H1 (cell line): ENCODE measurements around the gene FARS2.

ENCODE experiments used
- CTCF ChIP-seq, 3 experiments: IDR thresholded peaks; 1 replicate in 2 of 3; 2 replicates in 1 of 3; pipeline versions ENCODE4 v1.5.1 to v1.6.1; 2011; ENCODE audit warnings: low read length in 3 of 3, mild to moderate bottlenecking in 3 of 3, inconsistent platforms in 2 of 3, low read depth in 1 of 3, moderate library complexity in 1 of 3; ENCODE audit not compliant: insufficient read depth in 1 of 3; ENCODE audit errors: control extremely low read depth in 1 of 3
- GTF2F1 ChIP-seq: IDR thresholded peaks from 2 replicates; pipeline ENCODE4 v1.6.1; 2012; ENCODE audit warnings: low read depth, low read length, improper control_type of control experiment, borderline replicate concordance
- JUND ChIP-seq: IDR thresholded peaks from 2 replicates; pipeline ENCODE4 v1.6.1; 2011; ENCODE audit warnings: mild to moderate bottlenecking, improper control_type of control experiment, low read length
- ZNF274 ChIP-seq: IDR thresholded peaks from 2 replicates; pipeline ENCODE4 v1.7.0; 2012; ENCODE audit warnings: low read length, borderline replicate concordance; ENCODE audit errors: extremely low read depth

- TF ChIP-seq ZNF274 (no peak), GTF2F1 (no peak), CTCF (IDR thresholded peaks at IDR 0.05; ENCODE audit: control extremely low read depth in 1 of 3, insufficient read depth in 1 of 3, low read depth in 1 of 3, low read length in 3 of 3) (no peak), JUND (no peak)
Measured at GRCh38 chr6:5674141-5674540, 412.8 kb downstream of the FARS2 start.
